Ishikawa (cell line): ENCODE data around the gene PLA2G6.

Experiments used
- MAX ChIP-seq: IDR thresholded peaks from 2 replicates; pipeline ENCODE4 v1.6.1; 2012
- RAD21 ChIP-seq: IDR thresholded peaks from 2 replicates; pipeline ENCODE4 v1.6.1; 2012; ENCODE audit warnings: low read depth
- USF1 ChIP-seq: IDR thresholded peaks from 2 replicates; pipeline ENCODE4 v1.6.1; 2012

GRCh38 chr22:38201371-38201710 lies 19.7 kb upstream of the PLA2G6 start:
- TF ChIP-seq MAX (no peak), RAD21 (no peak), USF1 (no peak)
